ENCODE data around the gene ARHGEF17.
A peak's percentile ranks its signal among the peaks of the same experiment; 100 is the strongest.

Gene ARHGEF17

GRCh38 chr11:73334384-73335203 lies 26.5 kb downstream of the ARHGEF17 start:
- no peak for DNase-seq

GRCh38 chr11:73335204-73335923 lies 27.3 kb downstream of the ARHGEF17 start:
- DNase-seq, result peak; percentile 92

- no peak for DNase-seq
These were observed 29.8 kb downstream of the ARHGEF17 start for GRCh38 chr11:73337846-73338245.

- DNase-seq, result no peak
These were observed 30.2 kb downstream of the ARHGEF17 start for GRCh38 chr11:73338279-73338678.

- no peak for DNase-seq
These were observed 32.1 kb downstream of the ARHGEF17 start for GRCh38 chr11:73340164-73340563.

GRCh38 chr11:73342633-73343032 lies 34.6 kb downstream of the ARHGEF17 start:
- no peak for DNase-seq

GRCh38 chr11:73343076-73343873 lies 35.2 kb downstream of the ARHGEF17 start:
- DNase-seq, result no peak

- no peak for DNase-seq
These were observed 36.1 kb downstream of the ARHGEF17 start for GRCh38 chr11:73344191-73344607.

GRCh38 chr11:73345481-73346160 lies 37.5 kb downstream of the ARHGEF17 start:
- DNase-seq, result no peak

GRCh38 chr11:73346186-73346935 lies 38.3 kb downstream of the ARHGEF17 start:
- no peak for DNase-seq

GRCh38 chr11:73347067-73347466 lies 39.0 kb downstream of the ARHGEF17 start:
- DNase-seq, result no peak

GRCh38 chr11:73348838-73349237 lies 40.8 kb downstream of the ARHGEF17 start:
- no peak for DNase-seq

- DNase-seq, result no peak
These were observed 41.6 kb downstream of the ARHGEF17 start for GRCh38 chr11:73349633-73350032.

- peak; percentile 71 for DNase-seq
These were observed 43.0 kb downstream of the ARHGEF17 start for GRCh38 chr11:73350908-73351636.

GRCh38 chr11:73353422-73353821 lies 45.3 kb downstream of the ARHGEF17 start:
- DNase-seq, result no peak

GRCh38 chr11:73355109-73355508 lies 47.0 kb downstream of the ARHGEF17 start:
- no peak for DNase-seq

GRCh38 chr11:73356979-73357860 lies 49.1 kb downstream of the ARHGEF17 start:
- DNase-seq, result no peak

GRCh38 chr11:73358071-73358470 lies 50.0 kb downstream of the ARHGEF17 start:
- no peak for DNase-seq

- DNase-seq, result no peak
These were observed 51.3 kb downstream of the ARHGEF17 start for GRCh38 chr11:73359341-73359740.

All from activated CD8-positive, alpha-beta memory T cell treated with anti-CD3 and anti-CD28 coated beads for 24 hours (primary cell).